SHP77 treated with DMSO at 0.1 percent for 48 hours (cell line): ENCODE results near the gene SCFD2.
"Not testable (repeated sequence)": the region's sequence is repeated elsewhere in the genome, so short reads cannot be mapped to it uniquely, and the experiment has no call there.

Experiments
- DNase-seq: peaks from one replicate; lab custom pipeline; 2025; lab: John Stamatoyannopoulos, UW

SCFD2 gene

GRCh38 chr4:53101191-53101581 is 264.7 kb downstream of the SCFD2 start:
- no peak for DNase-seq

- DNase-seq = no peak
Measured at GRCh38 chr4:53100501-53101190, 265.2 kb downstream of the SCFD2 start.

GRCh38 chr4:53098681-53099121 is 267.2 kb downstream of the SCFD2 start:
- no peak for DNase-seq

- DNase-seq = no peak
Measured at GRCh38 chr4:53094040-53094439, 271.8 kb downstream of the SCFD2 start.

GRCh38 chr4:53089936-53090729 is 275.7 kb downstream of the SCFD2 start:
- no peak for DNase-seq

GRCh38 chr4:53088152-53088551 is 277.7 kb downstream of the SCFD2 start:
- no peak for DNase-seq

GRCh38 chr4:53076374-53076958 is 289.4 kb downstream of the SCFD2 start:
- no peak for DNase-seq

- DNase-seq = no peak
Measured at GRCh38 chr4:53075162-53075785, 290.6 kb downstream of the SCFD2 start.

GRCh38 chr4:53068755-53069330 is 297.0 kb downstream of the SCFD2 start:
- DNase-seq = no peak

GRCh38 chr4:53067125-53067802 is 298.6 kb downstream of the SCFD2 start:
- no peak for DNase-seq

GRCh38 chr4:53066155-53066554 is 299.7 kb downstream of the SCFD2 start:
- DNase-seq = no peak

GRCh38 chr4:53064609-53065008 is 301.3 kb downstream of the SCFD2 start:
- no peak for DNase-seq

- DNase-seq = no peak
Measured at GRCh38 chr4:53061091-53061850, 304.6 kb downstream of the SCFD2 start.

- DNase-seq = no peak
Measured at GRCh38 chr4:53060278-53060677, 305.6 kb downstream of the SCFD2 start.

- DNase-seq = no peak
Measured at GRCh38 chr4:53059871-53060270, 306.0 kb downstream of the SCFD2 start.

GRCh38 chr4:53059256-53059655 is 306.6 kb downstream of the SCFD2 start:
- DNase-seq = no peak

- no peak for DNase-seq
Measured at GRCh38 chr4:53057679-53058078, 308.2 kb downstream of the SCFD2 start.

GRCh38 chr4:53057108-53057507 is 308.8 kb downstream of the SCFD2 start:
- DNase-seq = not testable (repeated sequence)

- no peak for DNase-seq
Measured at GRCh38 chr4:53055716-53056403, 310.0 kb downstream of the SCFD2 start.

GRCh38 chr4:53055274-53055673 is 310.6 kb downstream of the SCFD2 start:
- DNase-seq = no peak
